Activated T-helper 9 cell treated with anti-CD3 and anti-CD28 coated beads, Interleukin-2, amount 50 U/mL, for 16 hours (primary cell): ENCODE measurements around the gene MRGPRX3.
A peak's percentile ranks its signal among the peaks of the same experiment; 100 is the strongest.
"Not testable (repeated sequence)": the region's sequence is repeated elsewhere in the genome, so short reads cannot be mapped to it uniquely, and the experiment has no call there.

Experiments used
- DNase-seq: peaks from one replicate; pipeline ENCODE4 v3.0.0-alpha.2; 2020; ENCODE audit warnings: low read depth

The MRGPRX3 gene

DNA sequence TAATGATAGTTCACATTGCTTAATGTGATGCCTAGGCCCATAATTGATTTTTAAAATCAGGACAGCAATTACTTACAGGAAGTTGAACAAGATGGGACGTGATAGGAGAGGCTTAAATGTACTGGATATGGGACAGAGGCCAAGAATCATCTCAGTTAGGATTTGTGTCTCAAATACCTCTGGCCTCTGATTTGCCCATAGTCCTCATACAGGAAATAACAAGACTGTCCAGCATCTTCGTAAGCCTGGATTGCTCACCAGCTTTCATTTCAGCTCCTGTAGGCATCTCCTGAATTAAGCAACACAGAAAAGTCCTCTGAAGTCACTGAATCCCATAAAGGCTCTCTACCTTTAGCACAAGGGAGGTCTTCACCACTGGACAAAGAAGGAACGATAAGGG lies at the start of gene MRGPRX3:
TSS of gene MRGPRX3 (plus strand) at position 231 of the 400 bp plus-strand sequence. CDS start 4,632 bp downstream, outside the sequence.
- no peak for DNase-seq

DNA sequence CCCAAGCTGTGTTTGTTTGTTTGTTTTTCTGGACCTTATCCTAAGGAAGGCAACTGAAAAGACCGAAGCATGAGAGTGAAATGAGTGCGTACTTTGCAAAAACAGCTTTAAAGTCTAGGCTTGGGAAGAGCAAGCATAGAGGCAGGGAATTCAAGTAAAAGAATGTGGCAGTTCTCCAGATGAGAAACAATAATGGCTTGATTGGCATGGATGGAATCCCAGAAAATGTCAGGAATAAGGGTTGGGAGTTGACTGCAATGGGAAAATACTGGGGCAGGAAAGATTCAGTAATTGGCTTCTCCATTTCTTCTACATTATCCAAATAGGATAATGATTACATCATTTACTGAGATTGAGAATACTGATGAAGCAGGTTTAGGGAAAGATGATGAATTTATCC lies 44.0 kb upstream of the MRGPRX3 start:
- no peak for DNase-seq

DNA sequence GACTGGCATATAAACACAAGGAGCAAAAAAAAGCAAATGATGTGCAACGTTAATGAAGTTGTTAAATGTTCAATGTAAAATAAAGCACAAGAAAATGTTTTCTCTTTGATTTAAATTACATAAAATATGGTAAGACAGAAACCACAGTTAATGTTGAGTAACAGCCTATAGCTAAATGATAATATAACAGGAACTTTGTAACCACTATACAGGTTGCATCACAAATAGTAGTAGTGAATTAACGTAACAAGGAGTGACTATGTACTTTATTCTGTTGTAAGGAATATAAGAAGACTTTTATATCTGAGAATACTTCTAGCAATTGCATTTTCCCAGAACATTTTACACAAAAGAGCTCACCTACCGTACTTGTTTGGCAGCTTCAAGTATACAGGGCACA lies 43.4 kb upstream of the MRGPRX3 start:
- no peak for DNase-seq

DNA sequence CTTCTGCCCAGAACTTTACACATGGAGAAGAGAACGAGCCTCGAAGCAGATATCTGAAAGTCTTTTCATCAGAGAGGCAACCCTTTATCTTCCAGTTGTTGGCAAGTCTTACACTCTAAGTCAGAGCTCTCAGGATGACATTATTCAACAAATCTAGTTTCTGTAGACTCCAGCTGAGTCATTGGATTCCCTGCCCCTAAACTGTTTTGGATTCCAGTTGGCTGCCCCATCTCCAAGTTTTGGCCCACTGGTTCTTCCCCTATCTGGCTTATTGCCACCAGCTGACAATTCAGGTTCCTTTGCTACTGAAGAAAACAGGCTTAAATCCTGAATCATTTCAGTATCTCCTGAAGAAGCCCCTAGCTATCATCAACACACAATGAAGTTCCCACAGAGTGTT lies 40.6 kb upstream of the MRGPRX3 start:
- no peak for DNase-seq

DNA sequence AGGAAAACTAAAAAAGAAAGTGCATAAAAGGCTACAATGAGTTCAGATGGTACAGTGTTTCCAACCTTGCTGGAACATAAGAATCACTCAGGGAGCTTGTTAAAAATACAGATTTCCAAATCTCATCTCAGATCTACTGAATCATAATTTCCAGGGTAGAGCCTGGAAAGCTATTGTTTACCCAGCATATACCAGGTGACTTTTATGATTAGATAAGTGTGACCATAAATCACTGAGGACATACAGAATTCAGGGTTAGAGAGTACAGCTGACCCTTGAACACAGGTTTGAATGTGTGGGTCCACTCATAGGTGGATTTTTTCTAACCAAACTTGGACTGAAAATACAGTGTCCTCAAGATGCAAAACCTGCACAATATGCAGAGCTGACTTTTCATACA lies 38.4 kb upstream of the MRGPRX3 start:
- no peak for DNase-seq

DNA sequence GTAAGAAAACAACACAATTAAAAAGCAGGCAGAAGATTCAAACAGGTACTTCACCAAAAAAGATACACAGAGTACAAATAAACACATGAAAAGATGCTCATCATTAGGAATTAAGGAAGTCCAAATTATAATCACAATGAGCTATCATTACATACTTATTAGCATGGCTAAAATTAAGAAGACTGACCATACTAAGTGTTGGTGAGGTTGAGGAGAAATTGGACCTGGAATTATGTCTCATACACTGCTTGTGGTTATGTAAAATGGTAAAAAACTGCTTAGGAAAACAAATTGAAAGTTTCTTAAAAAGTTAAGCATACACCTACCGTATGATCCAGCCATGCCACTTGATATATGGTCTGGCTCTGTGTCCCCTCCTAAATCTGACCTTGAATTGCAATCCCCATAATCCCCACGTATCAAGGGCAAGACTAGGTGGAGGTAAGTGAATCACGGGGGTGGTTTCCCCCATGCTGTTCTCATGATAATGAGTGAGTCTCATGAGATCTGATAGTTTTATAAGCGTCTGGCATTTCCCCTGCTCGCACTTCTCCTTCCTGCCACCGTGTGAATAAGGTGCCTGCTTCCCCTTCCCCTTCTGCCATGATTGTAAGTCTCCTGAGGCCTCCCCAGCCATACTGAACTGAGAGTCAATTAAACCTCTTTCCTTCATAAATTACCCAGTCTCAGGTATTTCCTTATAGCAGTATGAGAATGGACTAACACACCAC lies 31.3 kb upstream of the MRGPRX3 start:
- no peak for DNase-seq

DNA sequence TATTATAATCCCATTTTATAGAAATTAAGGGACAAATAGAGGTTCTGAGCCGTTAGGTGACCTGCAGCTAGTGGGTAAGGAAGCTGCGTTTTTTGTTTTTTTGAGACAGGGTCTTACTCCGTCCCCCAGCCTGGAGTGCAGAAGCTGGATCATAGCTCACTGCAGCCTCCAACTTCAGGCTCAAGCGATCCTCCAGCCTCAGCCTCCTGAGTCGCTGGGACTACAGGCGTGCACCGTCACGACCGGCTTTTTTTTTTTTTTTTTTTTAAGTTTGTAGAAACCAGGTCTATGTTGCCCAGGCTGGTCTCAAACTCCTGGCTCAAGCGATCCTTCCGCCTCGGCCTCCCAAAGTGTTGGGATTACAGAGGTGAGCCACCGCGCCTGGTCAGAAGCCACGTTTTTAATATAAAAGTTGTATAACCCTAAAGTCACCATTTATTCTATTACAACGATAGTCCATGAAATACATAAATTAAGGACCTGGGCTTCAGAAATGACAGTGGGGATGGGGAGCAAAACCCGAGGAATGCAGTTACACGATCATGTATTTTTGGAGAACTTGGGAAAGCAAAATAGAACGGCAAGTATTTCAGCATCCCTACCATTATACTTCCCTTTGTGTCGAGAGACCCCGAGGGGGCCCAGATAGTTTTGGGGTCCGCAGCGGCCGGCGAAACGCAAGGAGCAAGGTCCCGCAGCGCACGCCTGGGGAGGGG lies 27.1 kb upstream of the MRGPRX3 start:
- no peak for DNase-seq

DNA sequence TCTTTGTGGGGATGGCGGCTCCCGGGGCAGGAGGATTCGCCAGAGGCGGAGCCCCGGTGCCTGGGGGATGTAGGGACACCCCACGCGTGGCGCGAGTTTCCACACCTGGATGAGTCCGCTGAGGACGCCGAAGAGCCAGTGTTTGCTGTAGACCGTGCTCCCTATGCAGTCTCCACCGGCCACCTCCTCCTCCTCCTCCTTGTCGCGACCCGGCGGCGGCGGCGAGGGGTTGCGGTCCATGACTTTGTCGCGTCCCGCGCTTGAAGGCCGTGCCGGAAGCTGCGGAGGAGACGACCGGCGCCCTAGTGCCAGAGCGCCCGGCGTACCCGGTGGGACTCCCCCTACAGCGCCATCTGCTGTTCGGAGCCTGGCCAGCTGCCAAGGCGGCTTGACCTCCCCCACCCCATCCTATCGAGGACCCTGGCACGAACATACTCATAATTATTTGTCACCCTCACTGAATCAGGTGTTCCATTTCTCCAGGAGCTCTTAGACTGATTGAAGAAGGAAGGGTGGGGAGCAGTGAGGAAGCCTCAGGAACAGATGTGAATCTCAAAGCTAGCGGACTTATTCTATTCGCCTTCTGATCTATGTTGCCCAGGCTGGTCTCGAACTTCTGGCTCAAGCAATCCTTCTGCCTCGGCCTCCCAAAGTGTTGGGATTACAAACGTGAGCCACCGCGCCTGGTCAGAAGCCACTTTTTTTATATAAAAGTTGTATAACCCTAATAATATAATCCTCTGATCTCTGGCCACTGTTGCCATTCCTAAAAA lies 26.4 kb upstream of the MRGPRX3 start, which contains the start of gene SAAL1:
TSS of gene SAAL1 (minus strand) at position 281 of the 773 bp plus-strand sequence. CDS start at position 240, 41 bp downstream.
- DNase-seq = peak; percentile 87

DNA sequence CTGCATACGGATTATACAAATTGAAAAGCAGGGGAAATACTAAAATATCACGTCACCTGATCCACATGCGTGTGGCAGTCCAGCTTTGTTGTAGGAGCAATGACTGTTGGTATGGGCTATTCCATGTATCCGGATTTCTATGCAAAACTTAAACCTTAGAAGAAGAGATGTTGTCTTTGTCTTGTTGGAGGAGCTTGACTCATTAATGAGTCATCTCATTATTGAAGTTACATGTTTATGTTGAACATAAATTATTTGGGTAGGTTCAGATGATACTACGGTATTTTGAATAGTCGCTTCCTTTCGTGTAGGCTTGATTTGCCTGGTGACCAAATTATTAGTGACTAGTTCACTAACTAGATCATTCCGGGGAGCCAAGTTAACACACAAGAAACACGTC lies 25.7 kb upstream of the MRGPRX3 start:
- DNase-seq = no peak

DNA sequence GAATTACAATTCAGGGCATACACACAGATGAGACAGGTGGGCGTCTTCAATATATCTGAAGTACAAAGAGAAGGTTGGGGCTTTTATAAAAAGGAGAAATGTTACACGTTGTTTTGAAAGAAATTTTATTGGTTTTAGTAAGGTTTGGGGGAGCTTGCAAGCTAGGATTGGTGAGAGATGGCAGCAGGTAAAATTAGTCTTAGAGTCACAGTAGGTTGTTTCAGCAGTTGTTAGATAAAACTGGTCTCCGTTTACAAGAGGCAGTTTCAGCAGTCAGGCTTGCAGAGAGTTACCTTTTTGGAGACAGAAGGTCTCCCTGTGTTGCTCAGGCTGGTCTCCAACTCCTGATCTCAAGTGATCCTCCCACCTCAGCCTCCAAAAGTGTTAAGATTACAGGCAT lies 24.1 kb upstream of the MRGPRX3 start:
- no peak for DNase-seq

DNA sequence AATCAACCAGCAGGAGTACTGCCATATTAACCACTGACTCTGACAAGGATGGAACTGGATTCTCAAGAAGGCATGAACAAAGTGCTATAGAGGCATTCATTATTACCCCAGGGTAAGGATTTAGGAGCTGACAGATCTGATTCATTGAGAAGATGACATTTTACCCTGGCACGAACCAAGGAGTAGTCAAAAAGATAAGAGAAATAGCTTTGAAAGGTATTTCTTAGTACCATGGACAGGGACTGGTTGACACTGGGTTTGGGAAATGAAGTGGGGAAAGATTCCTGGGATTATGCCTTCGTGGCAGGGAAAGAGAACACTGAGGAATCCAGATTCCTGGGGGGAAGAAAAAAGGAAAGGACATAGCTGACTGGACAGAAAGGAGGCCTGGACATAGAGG lies 21.4 kb upstream of the MRGPRX3 start:
- no peak for DNase-seq

DNA sequence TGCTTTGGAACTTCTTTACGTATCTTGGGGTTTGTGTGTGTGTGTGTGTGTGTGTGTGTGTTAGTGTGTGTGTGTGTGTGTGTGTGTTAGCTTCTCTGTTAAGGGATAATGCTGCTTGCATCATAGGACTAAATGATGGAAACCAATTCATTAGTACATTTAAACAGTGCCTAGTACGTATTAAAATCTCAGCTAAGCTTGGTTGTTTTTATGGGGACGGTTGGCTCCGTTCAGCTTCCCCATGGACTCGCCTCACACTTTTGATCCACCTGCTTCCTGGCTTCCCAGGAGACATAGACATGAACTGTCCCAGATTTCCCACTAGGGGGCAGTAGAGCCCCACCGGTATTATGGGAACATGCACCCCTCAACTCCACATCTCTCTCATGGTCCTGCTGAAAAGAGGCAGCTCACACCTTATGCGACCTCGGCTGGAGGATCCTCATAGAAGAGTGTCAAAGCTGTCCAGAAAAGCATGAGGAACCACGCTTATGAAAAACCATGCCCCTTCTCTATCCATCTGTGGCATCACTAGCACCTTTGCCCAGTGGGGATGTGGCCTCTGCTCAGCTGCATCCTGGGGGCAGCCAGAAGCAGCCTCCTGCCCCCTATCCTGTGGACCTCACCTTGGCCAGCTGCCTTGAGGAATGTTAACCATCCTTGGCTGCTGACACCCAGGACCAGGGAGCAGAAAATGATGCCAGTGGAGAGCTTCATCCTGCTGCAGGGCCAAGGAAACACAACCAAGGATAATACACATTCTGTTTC lies 16.8 kb upstream of the MRGPRX3 start:
- DNase-seq = peak; percentile 33

DNA sequence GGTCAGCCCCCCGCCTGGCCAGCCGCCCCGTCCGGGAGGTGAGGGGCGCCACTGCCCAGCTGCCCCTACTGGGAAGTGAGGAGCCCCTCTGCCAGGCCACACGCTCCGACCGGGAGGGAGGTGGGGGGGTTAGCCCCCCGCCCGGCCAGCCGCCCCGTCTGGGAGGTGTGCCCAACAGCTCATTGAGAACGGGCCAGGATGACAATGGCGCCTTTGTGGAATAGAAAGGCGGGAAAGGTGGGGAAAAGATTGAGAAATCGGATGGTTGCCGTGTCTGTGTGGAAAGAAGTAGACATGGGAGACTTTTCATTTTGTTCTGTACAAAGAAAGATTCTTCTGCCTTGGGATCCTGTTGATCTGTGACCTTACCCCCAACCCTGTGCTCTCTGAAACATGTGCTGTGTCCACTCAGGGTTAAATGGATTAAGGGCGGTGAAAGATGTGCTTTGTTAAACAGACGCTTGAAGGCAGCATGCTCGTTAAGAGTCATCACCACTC lies 11.0 kb upstream of the MRGPRX3 start:
- not testable (repeated sequence) for DNase-seq

DNA sequence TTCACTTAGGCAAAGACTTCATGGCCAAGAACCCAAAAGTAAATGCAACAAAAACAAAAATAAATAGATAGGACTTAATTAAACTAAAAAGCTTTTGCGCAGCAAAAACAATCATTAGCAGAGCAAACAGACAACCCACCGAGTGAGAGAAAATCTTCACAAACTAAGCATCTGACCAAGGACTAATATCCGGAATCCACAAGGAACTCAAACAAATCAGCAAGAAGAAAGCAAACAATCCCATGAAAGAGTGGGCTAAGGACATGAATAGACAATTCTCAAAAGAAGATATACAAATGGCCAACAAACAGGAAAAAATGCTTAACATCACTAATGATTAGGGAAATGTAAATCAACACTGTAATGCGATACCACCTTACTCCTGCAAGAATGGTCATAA lies 1.3 kb upstream of the MRGPRX3 start:
- DNase-seq = not testable (repeated sequence)

DNA sequence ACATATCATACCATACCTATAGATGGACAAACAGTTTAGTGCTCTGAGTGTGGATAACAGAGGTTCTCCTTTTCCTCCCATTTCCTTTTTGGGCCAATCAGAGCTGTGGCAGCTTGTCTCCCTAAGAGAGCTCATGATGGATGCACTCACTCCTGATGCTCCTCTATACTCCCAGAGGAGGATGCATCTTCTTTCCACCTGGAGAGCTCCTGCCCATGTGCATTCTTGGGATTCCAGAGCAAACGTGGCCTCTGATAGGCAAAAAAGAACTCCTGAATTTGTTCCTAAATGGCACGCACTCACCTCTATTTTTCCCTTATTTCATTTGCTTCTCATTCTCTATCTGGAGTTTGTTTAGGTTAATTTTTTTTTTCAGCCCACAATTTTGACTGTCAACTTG lies 2.9 kb downstream of the MRGPRX3 start:
- DNase-seq = no peak

DNA sequence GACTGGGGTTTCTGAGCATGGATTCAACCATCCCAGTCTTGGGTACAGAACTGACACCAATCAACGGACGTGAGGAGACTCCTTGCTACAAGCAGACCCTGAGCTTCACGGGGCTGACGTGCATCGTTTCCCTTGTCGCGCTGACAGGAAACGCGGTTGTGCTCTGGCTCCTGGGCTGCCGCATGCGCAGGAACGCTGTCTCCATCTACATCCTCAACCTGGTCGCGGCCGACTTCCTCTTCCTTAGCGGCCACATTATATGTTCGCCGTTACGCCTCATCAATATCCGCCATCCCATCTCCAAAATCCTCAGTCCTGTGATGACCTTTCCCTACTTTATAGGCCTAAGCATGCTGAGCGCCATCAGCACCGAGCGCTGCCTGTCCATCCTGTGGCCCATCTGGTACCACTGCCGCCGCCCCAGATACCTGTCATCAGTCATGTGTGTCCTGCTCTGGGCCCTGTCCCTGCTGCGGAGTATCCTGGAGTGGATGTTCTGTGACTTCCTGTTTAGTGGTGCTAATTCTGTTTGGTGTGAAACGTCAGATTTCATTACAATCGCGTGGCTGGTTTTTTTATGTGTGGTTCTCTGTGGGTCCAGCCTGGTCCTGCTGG lies 4.9 kb downstream of the MRGPRX3 start:
- no peak for DNase-seq

DNA sequence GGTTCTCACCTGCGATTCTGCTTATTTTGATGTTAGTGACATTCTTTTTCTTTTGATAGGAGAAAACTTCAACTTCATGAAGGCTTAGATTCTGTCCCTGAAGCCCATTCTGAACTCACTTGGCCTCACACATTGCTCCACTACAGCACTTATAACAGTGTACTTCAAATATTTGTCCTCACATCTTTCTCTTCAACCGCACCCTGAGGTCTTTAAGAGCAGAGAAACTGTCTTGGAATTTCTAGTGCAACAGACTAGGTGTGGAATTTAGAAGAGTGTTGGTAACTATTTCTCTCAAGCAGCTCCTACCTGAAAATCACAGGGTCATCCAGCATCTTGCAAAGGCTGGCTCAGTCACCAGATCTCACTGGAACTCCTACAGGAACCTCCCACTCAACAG lies 7.8 kb downstream of the MRGPRX3 start:
- no peak for DNase-seq

DNA sequence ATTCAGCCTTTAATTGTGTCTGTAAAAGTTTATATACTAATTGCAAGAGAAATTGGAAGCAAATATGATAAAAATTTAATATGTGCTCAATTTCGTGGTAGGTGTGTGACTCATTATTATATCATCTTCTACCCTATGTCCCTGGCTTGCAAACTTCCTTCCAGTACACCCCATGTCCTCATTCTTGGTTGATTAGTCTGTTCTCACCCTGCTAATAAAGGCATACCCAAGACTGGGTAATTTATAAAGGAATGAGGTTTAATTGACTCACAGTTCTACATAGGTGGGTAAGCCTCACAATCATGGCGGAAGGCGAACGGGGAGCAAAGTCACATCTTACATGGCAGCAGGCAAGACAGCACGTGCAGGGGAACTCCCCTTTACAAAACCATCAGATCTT lies 11.9 kb downstream of the MRGPRX3 start:
- no peak for DNase-seq

DNA sequence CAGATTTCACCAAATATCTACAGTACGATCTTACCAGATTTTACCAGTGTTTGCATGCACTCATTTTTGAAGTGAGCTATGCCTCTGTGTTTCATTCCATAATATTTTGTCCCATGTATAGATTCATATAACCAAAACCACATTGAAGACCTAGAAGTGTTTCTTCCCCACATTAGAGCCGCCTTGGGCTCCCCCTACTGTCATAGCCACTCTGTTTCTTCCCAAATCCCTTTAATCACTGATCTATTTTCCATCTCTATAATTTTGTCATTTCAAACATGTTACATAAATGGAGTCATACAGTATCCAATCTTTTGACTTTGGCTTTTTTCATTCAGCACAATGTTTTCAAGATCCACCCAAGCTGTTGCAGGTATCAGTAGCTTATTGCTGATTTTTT lies 12.7 kb downstream of the MRGPRX3 start:
- DNase-seq = no peak

DNA sequence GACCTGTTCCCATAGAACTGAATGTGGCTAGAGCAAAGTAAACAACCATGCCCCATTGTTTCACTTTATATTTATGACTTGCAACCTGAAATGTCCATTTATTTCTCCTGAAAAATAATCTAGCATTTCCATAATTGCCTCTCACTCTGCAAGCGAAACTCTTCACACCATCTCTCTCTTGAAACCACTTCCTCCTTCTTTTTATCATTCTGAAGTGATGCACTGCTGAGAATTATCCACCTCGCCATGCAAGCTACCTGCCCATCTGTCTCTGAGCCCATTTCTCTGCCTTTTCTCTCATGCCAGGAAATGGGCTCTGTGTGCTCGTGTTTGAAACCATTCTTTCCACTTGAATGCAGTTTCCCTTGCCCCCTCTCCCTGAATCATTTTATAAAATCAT lies 13.5 kb downstream of the MRGPRX3 start:
- no peak for DNase-seq

DNA sequence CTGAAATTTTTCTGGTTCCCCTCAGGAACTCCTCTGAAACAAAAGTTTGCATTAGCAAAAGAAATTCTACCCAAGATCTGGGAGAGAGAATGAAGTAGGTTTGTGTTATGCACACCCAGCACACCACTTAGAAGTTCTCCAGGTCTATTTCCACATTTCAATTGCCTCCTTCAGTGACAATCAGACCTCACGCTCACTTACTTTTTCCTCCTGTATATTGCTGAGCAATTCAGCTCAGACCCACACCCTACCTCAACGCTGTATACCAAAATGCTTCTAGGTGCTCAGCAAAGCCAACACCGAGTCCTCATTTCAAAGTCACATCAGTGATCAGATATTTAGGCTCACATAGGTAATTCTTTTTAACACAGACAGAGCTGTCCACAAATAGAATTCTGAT lies 19.2 kb downstream of the MRGPRX3 start:
- no peak for DNase-seq
